Upper lobe of right lung (tissue), 1 donor: Measurements from ENCODE around the gene TMPRSS5. TPM values are rescaled to one million over a fixed set of nuclear protein-coding genes. Genes with fewer than 3 reads are reported as not detected.

ENCODE experiments used
- ATAC-seq: fragments of 200-7000 bp; cut with Tn5 transposase; one replicate; pipeline ENCODE4 v1.9.1; 2020; ENCODE audit warnings: mild to moderate bottlenecking, moderate library complexity
- DNase-seq: peaks from one replicate; pipeline ENCODE4 v3.0.0-alpha.2; 2020
- H3K27ac ChIP-seq: fragments of 200-600 bp; one replicate; pipeline ENCODE4 v1.8.0; 2022
- H3K27me3 ChIP-seq: fragments of 200-600 bp; one replicate; pipeline ENCODE4 v1.8.0; 2022; ENCODE audit warnings: mild to moderate bottlenecking
- H3K36me3 ChIP-seq: fragments of 200-600 bp; one replicate; pipeline ENCODE4 v1.8.0; 2022
- H3K4me1 ChIP-seq: fragments of 200-600 bp; one replicate; pipeline ENCODE4 v1.8.0; 2022
- H3K4me3 ChIP-seq: fragments of 200-600 bp; one replicate; pipeline ENCODE4 v1.8.0; 2022; ENCODE audit warnings: mild to moderate bottlenecking
- H3K9me3 ChIP-seq: fragments of 200-600 bp; one replicate; pipeline ENCODE4 v1.8.0; 2022
- intact Hi-C: fragments of 100-400 bp; cut with DNase I; formaldehyde crosslinking; loops from one replicate; pipeline ENCODE4 v1.11.0; 2022
- long read RNA-seq: library from polyadenylated mRNA; unstranded; transcript quantifications from one replicate; pipeline ENCODE4 v2.0.0, GENCODE V29; 2021
- total RNA-seq: library from RNA; stranded (reverse); fragmentation: NEBNext Ultra II Directional; extraction: Animal tissue kit (Norgen Biotek cat#: 25700); gene quantifications from one replicate; pipeline ENCODE4 v1.2.1, GENCODE V29; 2021
- TF ChIP-seq, protein P1 (sequence below): fragments of 200-600 bp; IDR thresholded peaks from one replicate; pipeline ENCODE4 v1.8.0; 2022; ENCODE audit warnings: antibody characterized with exemption
- donor health status: DM: no; HTN: yes; CAD: no; lungs with severe emphysema.

TMPRSS5 gene
- total RNA-seq = 0.69 TPM
- long read RNA-seq = 0 reads

DNA sequence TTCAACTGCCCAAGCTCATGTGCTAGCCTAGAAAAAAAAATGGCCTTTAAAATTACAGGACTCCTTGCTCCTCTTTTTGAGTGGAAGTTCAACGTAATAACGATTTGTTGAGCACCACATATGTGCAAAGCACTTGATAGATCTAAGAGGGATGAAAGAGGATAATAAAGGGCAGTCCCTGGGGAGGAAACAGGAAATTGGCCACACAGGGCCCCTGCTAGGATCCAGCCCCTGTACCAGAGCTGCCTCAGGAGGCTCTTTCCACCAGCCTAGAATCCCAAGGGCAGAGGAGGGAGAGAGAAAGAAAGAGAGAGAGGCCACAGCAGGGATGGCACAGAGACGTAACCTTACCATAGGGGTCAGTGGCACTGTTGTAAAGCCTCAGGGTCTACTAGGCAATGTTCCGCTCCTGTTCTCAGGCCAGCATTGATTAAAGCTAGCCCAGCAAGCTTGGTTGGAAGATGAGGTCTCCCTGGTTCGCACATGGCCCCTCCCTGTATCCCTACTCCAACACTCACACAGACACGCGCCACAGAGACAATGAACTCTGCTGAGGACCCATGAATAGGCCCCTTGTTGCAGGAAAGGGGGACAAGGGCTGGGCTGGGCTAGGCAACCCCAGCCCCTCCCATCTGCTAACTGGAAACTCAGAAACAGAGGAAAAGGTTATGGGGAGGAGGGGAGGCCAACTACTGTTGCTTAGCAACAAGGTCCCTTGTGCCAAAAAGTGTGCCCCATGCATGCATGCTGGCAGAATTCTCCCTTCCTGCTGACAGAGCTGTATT lies at the start of gene TMPRSS5:
TMPRSS5 (minus strand) TSS at position 438 of the 785 bp plus-strand sequence; CDS start at position 354, 84 bp downstream.
- H3K4me3 ChIP-seq = no peak within 1 kb of the TSS
- DNase-seq (no peak), ATAC-seq (no peak)
- TF ChIP-seq, protein P1, sequence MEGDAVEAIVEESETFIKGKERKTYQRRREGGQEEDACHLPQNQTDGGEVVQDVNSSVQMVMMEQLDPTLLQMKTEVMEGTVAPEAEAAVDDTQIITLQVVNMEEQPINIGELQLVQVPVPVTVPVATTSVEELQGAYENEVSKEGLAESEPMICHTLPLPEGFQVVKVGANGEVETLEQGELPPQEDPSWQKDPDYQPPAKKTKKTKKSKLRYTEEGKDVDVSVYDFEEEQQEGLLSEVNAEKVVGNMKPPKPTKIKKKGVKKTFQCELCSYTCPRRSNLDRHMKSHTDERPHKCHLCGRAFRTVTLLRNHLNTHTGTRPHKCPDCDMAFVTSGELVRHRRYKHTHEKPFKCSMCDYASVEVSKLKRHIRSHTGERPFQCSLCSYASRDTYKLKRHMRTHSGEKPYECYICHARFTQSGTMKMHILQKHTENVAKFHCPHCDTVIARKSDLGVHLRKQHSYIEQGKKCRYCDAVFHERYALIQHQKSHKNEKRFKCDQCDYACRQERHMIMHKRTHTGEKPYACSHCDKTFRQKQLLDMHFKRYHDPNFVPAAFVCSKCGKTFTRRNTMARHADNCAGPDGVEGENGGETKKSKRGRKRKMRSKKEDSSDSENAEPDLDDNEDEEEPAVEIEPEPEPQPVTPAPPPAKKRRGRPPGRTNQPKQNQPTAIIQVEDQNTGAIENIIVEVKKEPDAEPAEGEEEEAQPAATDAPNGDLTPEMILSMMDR = no peak
- H3K9me3 ChIP-seq = peaks cover 5% of the 10 kb centered on the region
- H3K27me3 ChIP-seq = no peaks in the 10 kb centered on the region
- intact Hi-C loops = no loop called here
- no peak within 1 kb of the TSS for H3K27ac ChIP-seq
- no peaks in the 10 kb centered on the region for H3K4me1 ChIP-seq
- H3K36me3 ChIP-seq = no peaks in the 10 kb centered on the region

- H3K36me3 ChIP-seq = peaks cover 69% of the 10 kb centered on the region
- no peak for ATAC-seq
Measured at GRCh38 chr11:113752932-113753331, 46.8 kb upstream of the TMPRSS5 start.

GRCh38 chr11:113736323-113736722 lies 30.2 kb upstream of the TMPRSS5 start:
- DNase-seq = no peak
- Histone ChIP-seq H3K4me3 (no peak overlapping the region), H3K9me3 (no peaks in the 10 kb centered on the region), H3K36me3 (peaks cover 81% of the 10 kb centered on the region), H3K27ac (no peak overlapping the region), H3K4me1 (no peaks in the 10 kb centered on the region), H3K27me3 (no peaks in the 10 kb centered on the region)
- TF ChIP-seq, protein P1 = no peak
- ATAC-seq = no peak
- intact Hi-C loops = no loop called here

More at GRCh38 chr11:113752932-113753331, 46.8 kb upstream of the TMPRSS5 start:
- Histone ChIP-seq H3K4me1 (no peaks in the 10 kb centered on the region), H3K27ac (no peak overlapping the region), H3K9me3 (no peaks in the 10 kb centered on the region), H3K27me3 (no peaks in the 10 kb centered on the region), H3K4me3 (no peak overlapping the region)
- intact Hi-C loops = no loop called here
- DNase-seq = no peak
- TF ChIP-seq, protein P1 = no peak

DNA sequence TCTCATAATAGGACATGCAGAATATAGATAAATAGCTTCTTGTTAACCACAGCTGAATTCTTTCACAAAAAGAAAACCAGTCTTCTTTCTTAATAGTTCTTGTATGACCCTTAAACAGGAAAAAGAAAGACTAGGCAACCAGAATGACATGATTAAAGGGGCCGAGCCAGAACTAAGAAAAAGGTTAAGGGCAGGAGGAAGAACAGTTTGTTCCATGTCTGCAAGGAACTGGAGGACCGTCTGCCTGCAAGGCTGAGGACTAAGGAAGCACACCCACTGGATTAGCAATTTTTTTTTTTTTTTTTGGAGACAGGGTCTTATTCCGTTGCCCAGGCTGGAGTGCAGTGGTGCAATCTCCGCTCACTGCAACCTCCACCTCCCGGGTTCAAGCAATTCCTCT lies 26.0 kb upstream of the TMPRSS5 start:
- no peak overlapping the region for H3K27ac ChIP-seq
- ATAC-seq = peak; percentile 86

DNA sequence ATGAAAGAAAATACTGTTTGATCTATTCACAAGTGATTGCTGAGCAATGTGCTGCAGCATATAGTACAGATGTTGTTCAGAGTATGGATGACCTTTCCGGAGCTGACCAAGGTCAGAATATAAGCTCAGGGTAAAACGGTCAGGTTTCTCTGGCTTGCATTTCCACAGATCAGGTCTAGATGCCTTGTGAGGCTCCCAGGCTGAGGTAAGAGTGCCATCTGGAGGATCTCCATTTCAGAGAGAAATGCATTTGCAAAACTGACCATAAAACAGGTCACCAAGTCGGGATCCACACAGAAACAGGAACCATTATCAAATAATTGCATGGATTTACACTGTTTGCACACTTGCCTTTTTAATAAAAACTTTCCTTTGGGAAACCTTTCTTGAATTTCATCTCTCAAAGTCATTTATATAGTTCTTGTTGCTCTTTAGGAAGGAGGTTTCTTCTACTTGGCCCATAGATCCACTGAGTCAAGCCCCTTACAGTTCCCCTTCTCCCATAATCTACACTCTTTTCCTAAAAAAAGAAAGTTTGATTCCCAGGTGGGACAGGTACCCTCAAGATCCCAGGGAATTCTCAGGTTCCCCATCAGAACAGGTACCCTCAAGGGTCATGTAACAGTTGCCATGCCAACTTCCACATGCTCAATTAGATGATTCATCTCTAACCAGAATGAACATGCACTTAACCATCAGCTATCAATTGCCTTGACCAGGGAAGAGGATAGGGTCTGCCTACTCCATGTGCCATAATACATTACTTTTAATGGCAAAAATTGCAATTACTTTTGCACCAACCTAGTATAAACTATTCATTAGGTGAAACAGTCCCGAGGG lies 25.0 kb upstream of the TMPRSS5 start:
- ATAC-seq (peak; percentile 65), DNase-seq (no peak)
- Histone ChIP-seq H3K9me3 (no peaks in the 10 kb centered on the region), H3K36me3 (peaks cover 33% of the 10 kb centered on the region), H3K4me1 (no peaks in the 10 kb centered on the region), H3K27me3 (no peaks in the 10 kb centered on the region), H3K4me3 (no peak overlapping the region), H3K27ac (no peak overlapping the region)
- intact Hi-C loops = no loop called here
- TF ChIP-seq, protein P1 = peak; percentile 31

More for the DNA sequence above, 26.0 kb upstream of the TMPRSS5 start:
- no peaks in the 10 kb centered on the region for H3K4me1 ChIP-seq
- DNase-seq = no peak
- H3K4me3 ChIP-seq = no peak overlapping the region
- H3K36me3 ChIP-seq = peaks cover 43% of the 10 kb centered on the region
- H3K27me3 ChIP-seq = no peaks in the 10 kb centered on the region
- no peaks in the 10 kb centered on the region for H3K9me3 ChIP-seq
- intact Hi-C loops = no loop called here
- TF ChIP-seq, protein P1 = no peak
